Activated CD4-positive, alpha-beta T cell treated with anti-CD3 and anti-CD28 coated beads for 4 hours (primary cell): ENCODE measurements around the gene SLFN12L.
"Not testable (repeated sequence)": the region's sequence is repeated elsewhere in the genome, so short reads cannot be mapped to it uniquely, and the experiment has no call there.

ENCODE experiments used
- DNase-seq, 2 donors: peaks; one replicate each; pipeline ENCODE4 v3.0.0-alpha.2; 2020

SLFN12L gene

DNA sequence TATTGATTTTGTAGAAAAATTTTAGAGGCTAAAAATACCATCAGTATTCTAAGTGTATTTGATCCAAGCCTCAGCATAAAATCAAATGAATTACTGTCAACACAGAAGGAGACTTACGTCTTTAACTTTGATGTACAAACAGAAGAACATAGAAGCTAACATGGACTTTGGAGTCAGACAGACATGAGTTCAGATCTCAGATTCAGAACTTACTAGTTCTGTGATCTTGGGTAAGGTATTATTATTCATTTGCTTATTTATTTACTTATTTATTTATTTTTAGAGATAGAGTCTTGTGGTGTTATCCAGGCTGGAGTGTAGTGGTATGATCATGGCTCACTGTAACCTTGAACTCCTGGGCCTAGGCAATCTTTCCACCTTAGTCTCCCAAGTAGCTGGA lies 4.0 kb upstream of the SLFN12L start:
- no peak for DNase-seq

DNA sequence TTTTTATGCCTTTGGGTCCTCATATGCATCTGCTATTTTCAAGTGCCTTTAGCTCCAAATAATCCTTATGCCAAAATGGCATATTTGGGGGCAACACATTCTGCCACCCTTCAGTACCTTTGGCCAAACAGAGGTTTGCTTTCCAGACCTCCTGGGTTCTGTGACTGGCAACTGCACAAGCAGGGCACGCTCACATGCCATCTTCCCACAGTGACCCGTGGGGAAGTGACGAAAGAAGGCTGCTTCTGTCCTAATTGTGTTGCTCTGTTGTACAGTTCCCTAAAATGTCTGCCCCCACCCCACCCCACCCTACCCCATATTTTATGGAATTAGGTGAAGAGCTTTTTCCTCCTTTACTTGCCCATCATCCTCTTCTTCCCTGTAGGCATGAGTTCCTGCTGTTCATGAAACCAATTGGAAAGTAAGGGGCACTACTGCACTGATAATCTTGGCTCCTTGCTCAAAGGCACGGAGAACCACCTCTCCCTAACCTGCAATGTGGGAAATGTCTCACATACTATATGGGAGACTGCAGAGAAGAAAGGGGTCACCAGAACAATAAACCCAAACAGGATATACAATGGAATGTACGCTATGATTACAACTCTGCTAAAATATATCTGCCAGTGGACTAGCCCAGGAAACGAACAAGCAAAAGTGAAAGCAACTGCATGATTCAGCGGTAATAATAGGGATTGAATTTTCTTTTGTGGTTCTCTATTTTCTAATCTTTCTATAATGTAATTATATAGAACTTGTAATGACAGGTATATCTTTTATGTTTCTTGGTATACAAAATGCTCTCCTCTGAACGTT lies 3.3 kb upstream of the SLFN12L start:
- peak in 1 of 2 donors; percentile 33 for DNase-seq

DNA sequence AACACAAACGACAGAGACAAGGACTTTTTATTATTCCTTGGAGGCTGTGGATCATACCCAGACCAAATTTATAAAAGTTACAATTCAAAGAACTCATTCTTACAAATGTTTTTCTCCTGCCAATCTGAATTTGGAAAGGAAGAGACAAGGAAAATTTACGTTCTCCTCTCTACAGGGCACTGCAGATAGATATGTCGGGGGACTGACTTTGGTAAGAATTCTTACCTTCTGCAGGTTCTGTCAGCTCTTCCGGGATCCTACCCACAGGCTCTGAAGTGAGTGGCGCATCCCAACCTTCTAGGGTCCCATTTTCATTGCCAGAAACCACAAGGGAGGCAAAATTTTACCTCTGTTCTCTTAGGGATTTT lies 2.2 kb upstream of the SLFN12L start:
- no peak for DNase-seq

DNA sequence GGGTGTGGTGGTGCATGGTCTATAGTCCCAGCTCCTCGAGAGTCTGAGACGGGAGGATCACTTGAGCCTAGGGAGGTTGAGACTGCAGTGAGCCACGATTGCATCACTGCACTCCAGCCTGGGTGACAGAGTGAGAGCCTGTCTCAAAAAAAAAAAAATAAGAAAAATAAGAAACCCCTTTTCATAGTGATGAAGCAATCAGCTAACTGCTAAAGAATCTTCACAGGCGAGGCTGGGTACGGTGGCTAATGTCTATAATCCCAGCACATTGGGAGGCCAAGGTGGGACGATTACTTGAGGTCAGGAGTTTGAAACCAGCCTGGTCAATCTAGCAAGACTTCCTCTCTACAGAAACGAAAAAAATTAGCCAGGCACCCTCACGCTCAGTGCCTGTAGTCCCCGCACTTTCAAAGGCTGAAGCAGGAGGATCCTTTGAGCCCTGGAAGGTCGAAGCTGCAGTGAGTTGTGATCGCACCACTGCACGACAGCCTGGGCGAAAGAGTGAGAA lies 760 bp downstream of the SLFN12L start:
- no peak for DNase-seq

DNA sequence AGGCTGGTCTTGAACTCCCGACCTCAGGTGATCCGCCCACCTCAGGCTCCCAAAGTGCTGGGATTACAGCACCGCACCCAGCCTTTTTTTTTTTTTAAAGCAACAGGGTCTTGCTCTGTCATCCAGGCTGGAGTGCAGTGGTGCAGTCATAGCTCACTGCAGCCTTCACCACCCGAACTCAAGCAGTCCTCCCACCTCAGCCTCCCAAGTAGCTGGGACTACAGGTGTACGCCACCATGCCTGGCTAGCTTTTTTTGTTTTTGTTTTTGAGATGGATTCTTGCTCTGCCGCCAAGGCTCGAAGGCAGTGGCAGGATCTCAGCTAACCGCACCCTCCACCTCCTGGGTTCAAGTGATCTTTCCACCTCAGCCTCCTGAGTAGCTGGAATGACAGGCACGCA lies 2.1 kb downstream of the SLFN12L start:
- not testable (repeated sequence) for DNase-seq

DNA sequence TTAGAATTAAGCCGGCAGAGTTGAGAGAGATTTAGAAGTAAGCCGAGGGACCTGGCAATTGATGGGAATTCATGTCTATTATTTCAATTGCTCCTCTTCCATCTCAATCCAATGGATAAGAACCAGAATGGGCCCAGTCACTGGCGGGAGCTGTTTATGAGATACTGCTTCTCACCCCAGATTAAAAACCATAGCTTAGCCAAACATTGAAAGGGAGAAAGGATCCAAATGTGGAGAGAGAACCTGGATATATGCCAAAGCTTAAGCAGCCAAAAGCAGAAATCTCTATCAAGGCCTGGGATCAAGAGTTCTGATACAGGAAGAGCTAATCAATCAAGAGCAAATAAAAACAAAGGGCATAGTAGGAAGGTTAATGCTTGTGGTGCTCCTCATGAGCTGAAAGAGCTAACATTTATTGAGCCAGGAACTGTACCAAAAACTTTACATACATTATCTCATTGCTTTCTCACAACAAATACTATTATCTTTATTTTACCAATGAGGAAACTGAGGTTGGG lies 2.8 kb downstream of the SLFN12L start:
- DNase-seq, result no peak

DNA sequence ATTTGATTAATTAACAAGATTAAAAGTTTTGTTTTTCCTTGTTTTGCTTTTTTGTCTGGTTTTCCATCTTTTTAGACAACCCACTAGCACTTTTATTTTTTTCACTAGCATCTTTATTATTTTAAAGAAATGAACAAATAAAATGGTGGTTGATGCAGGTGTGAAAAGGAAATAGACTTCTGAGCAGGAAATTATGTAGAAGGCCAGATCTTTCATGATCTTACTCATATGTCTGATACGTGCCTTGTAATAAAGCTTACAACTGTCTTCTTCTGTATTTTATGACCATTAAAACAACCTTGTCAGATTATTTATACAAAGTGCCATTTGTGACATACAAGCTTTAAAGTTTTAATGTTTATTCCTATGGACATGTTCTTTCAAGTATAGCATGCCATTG lies 6.3 kb downstream of the SLFN12L start:
- no peak for DNase-seq

DNA sequence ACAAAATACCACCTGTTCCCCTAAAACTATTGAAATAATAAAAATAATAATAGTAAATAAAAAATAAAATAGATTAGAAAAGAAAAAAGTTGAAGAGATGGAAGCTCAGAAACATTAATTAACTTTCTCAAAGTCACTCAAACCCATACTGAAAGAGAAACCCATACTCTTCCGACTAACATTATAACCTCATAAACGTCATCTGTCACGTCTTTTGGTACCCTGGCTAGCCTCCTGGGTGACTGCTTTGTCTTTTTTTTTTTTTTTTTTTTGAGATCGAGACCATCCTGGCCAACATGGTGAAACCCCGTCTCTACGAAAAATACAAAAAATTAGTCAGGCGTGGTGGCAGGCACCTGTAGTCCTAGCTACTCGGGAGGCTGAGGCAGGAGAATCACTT lies 7.6 kb downstream of the SLFN12L start:
- no peak for DNase-seq

DNA sequence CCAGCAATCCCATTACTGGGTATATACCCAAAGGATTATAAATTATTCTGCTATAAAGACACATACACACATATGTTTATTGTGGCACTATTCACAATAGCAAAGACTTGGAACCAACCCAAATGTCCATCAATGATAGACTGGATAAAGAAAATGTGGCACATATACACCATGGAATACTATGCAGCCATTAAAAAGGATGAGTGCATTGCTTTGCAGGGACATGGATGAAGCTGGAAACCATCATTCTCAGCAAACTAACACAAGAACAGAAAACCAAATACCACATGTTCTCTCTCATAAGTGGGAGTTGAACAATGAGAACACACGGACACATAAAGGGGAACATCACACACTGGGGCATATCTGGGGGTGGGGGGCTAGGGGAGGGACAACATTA lies 8.2 kb downstream of the SLFN12L start:
- not testable (repeated sequence) for DNase-seq

DNA sequence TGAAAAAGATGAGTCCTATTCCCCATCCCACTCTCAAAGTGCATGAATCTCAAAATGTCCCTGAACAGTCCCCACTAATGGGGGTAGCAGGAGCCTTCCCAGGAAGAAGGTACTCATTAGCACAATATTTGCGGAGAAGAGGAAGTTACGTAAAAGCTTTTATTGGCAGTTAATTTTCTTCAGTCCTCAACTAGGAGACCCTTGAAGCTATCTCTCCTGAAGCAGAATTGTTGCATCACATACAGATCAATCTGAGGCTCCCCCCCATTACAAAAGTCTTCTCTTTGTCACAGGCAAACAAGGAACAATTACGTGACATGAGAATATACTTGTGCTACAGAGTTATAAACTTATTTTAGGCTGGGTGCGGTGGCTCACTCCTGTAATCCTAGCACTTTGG lies 14.2 kb downstream of the SLFN12L start:
- no peak for DNase-seq

DNA sequence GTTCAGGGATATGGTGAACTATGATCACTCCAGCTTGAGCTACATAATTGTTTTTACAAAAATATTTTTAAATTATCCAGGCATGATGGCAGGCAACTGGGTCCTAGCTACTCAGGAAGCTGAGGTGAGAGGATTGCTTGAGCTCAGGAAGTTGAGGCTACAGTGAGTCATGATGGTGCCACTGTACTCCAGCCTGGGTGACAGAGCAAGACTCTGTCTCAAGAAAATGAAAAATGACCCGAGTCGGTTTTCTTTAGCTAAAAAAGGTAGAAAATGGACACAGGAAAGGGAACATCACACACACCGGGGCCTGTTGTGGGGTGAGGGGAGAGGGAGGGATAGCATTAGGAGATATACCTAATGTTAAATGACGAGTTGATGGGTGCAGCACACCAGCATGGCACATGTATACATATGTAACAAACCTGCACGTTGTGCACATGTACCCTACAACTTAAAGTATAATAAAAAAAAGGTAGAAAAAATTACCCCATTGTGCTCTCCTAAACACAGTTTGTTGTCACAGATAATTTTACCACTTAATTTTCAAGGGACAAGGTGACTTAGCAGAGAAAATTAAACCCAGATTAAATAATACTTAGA lies 15.7 kb downstream of the SLFN12L start:
- peak; percentile 44 to 53 for DNase-seq

DNA sequence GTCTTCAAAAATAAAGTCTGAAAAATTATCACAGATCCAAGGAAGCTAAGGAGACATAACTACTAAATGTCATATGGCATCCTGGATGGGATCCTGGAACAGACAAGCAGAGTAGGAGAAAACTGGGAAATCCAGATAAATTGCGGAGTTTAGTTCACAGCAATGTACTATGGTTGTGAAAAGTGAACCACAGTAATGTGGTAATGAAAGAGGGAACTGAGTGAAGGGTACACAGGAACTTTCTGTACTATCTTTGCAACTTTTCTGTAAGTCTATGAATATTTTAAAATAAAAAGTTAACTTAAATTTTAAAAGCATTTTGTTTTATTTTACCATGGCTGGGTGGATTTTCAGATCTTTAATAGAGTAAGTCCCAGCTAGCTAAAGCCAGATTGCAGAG lies 16.3 kb downstream of the SLFN12L start:
- DNase-seq, result no peak

DNA sequence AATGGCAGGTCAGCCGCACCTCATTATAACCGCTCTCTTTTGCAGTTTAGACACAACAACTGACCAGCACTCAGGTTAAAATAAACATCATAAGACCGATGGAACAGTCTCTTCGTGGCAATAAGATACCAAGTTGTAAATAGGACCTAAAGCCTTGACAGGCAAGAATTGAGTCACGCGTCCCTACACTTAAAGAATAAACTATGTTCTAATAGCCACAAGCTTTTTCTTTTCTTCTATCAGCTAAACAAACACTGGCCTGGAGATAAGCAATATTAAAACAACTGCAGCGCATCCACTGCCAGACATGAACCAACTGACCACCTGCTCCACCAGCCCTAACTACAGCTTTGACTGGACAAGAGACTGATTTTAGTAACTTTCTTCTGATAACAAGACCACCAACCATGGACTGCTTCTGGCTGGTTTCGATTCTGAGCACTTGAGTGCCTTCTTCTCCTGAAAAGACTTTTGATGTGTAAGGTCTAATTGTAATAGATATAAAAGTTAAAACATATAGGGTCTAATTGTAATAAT lies 17.5 kb downstream of the SLFN12L start:
- DNase-seq, result no peak

DNA sequence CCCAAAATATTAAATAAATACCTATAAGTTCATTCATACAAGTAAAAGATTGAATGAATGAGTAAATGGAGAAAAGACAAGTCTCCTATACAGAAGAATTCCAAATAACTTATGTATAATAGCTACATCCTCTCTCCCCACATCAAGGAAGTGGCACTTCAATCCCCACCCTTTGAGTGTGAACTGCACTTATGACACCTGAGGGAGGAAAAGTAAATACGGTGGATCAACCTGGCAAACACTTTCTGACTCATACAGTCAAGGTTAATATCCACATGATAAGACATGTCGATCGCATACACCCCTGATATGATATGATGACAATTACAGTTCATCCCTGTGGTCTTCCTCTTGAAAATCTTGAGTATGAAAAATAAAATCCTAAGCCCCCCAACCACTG lies 18.0 kb downstream of the SLFN12L start:
- DNase-seq, result no peak

DNA sequence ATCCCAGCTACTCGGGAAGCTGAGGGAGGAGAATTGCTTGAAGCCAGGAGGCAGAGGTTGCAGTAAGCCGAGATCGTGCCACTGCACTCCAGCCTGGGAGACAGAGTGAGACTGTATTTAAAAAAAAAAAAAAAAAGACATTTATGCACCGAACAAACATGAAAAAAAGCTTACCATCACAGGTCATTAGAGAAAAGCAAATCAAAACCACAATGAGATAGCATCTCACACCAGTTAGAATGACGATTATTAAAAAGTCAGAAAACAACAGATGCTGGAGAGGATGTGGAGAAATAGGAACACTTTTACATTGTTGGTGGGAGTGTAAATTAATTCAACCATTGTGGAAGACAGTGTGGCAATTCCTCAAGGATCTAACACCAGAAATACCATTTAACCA lies 19.0 kb downstream of the SLFN12L start:
- not testable (repeated sequence) for DNase-seq

DNA sequence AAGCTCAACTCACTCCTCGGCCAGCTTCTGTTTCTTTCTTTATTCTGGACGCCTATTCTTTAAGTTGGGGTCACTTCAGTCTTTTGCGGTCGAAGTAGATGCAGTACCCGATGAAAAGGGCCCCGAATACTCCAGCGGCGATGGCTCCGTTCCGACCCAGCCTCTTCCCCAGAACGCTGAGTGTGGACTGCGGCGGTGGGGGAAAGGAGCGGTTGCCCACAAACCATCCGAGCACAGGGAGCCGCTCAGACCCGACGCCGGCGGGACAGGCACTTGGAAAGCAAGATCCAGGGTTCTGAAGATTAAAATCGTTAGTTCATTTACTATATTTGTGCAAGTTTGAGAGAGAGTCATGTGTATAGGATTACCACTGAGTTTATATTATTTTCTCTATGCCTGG lies 22.5 kb downstream of the SLFN12L start:
- no peak for DNase-seq

DNA sequence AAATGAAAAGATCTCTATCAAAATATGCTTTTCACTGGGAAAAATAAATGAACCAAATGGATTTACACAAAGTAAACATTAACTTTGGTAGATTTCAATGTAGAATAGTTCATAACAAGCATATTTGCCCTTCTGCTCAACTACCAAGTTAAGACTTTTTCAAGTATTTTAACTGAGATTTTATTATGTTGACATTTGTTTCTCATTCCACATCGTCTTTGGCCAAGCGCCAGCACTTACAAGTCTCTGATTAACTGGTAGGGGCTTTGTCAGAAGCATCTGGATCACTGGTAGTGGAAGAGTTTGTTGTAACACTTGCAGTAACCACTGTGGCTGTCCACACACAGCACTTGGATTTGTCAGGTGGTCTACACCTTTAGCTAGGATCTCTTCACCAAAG lies 22.9 kb downstream of the SLFN12L start:
- DNase-seq, result no peak

DNA sequence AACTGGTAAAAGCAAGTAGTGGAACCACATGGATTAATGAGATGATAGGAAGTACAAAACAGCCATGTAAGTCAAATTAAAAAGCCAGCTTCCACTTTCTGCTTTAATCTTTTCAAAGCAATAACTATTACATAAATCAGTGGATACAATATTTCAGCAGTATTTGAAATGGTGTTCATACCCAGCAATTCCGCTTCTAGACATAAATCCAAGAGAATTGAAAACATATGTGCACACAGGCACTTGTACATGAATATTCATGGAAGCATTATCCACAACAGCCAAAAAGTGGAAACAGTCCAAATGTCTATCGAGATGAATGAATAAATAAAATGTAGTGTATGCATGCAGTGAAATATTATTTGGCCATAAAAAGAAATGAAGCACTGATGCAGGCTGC lies 27.4 kb downstream of the SLFN12L start:
- DNase-seq, result no peak

DNA sequence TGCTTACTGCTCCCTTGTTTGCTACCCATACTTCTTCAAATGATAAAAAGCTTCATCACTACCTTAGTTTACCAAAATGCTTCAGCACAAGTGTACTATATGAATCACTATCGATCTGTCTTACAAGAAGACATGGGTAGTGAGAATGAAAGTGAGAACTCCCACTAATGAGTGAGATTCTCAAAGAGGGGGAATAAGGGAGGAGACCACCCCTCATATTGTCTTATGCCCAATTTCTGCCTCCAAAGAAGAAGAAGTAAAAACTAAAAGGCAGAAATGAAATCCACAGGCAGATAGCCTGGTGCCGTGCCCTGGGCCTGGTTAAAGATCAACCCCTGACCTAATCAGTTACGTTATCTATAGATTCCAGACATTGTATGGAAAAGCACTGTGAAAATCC lies 29.8 kb downstream of the SLFN12L start:
- not testable (repeated sequence) for DNase-seq

DNA sequence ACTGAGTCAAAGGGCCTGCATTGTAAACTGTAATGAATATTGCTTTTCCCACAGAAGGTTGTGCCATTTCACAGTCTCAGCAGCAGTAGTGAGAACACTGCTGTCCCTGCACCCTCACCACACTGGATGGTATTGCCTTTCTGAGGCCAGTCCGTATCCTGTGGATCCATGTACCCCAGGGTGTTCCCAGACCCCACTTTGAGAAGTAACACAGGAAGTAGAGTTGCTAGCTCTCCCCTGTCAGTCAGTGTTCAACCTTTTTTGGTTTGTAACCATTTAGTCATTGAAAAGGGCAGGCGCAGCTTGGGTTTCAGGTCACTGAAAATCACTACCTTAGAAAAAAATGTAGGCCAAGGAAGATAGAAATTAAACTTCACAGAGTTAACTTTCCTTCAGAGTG lies 37.9 kb downstream of the SLFN12L start:
- DNase-seq, result no peak

DNA sequence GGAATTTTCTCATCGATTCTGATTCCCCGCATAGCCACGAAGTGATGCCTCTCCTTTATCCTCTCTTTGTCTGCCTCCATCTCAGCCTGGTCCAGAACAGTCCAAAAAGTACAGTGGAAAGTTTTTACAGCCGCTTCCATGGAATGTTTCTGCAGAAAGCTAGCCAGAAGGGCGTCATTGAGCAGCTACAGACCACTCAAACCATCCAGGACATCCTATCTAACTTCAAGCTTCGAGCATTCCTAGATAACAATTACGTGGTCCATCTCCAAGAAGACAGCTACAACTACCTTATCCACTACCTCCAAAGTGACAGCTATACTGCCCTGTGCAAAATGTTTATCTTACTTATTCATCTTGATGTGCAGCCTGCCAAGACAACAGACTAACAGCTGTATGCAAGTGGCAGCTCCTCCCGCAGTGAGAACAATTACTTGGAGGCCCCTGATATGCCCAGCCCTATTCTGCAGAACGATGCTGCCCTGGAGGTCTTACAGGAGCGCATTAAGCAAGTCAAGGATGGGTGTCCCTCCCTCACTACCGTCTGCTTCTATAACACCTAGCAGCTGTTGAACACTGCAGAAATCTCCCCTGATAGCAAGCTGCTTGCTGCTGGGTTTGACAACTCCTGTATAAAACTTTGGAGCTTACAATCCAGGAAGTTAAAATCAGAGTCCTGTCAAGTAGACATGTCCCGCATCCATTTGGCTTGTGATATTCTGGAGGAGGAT lies 38.9 kb downstream of the SLFN12L start:
- DNase-seq, result no peak

DNA sequence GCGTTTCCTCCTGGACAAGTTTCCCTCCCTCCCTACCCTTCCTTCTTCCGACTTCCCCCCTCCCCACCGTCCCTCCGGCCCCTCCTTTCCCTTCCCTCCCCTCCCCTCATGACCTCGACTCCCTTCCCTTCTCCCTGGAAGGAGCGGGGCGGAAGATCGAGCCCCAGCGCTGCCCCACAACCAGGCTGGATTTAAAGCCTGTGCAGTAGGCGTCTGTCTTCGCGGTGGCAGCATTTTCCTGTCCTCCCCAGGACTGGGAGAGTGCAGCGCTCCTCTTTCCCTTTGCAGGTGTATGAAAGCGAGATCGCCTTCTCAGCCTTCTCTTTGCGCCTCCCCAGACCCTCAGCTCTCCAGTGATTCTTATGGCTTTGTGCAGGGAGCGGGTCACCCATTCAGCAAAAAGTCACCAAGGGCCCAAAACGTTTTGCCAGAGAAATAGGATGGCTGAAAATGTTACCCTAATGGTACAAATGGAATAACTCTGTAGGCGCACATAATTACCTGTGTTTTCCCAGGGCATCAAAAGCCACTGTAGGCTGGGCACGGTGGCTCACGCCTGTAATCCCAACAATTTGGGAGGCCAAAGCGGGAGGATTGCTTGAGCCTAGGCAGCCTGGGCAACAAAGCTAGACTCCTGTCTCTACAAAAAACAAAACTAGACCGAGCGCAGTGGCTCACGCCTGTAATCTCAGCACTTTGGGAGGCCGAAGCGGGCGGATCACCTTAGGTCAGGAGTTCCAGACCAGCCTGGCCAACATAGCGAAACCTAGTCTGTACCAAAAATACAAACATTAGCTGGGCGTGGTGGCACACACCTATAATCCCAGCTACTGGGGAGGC lies 40.8 kb downstream of the SLFN12L start:
- DNase-seq, result no peak
